Breast epithelium (tissue), 4 donors: ENCODE measurements around the gene PTPN1. TPM values are rescaled to one million over a fixed set of nuclear protein-coding genes. Genes with fewer than 3 reads are reported as not detected.
"Not testable (repeated sequence)": the region's sequence is repeated elsewhere in the genome, so short reads cannot be mapped to it uniquely, and the experiment has no call there.

Source experiments
- DNase-seq, 2 donors: peaks; one replicate each; pipeline ENCODE4 v3.0.0-alpha.2; 2019; ENCODE audit warnings: low spot score in 2 of 2
- H3K27ac ChIP-seq, 2 donors: fragments of 200-600 bp; sonication (generic) in 1 of 2; one replicate each; pipeline ENCODE4 v1.5.1; 2016 to 2019; ENCODE audit warnings: mild to moderate bottlenecking in 1 of 2
- H3K27me3 ChIP-seq, 2 donors: fragments of 200-600 bp; sonication (generic) in 1 of 2; one replicate each; pipeline versions ENCODE4 v1.5.1 to v1.6.0; 2017 to 2019; ENCODE audit warnings: control low read depth in 1 of 2, mild to moderate bottlenecking in 1 of 2
- H3K36me3 ChIP-seq: fragments of 200-600 bp; one replicate; pipeline ENCODE4 v1.5.1; 2019
- H3K4me1 ChIP-seq, 2 donors: fragments of 200-600 bp; sonication (generic); one replicate each; pipeline ENCODE4 v1.5.1; 2016 to 2019; ENCODE audit warnings: control low read depth in 1 of 2
- H3K4me3 ChIP-seq, 3 donors: fragments of 200-600 bp; sonication (generic); 1 replicate in 2 of 3; 2 replicates in 1 of 3; pipeline ENCODE4 v1.5.1; 2016 to 2019; ENCODE audit warnings: mild to moderate bottlenecking in 3 of 3, moderate library complexity in 2 of 3
- H3K9me3 ChIP-seq, 2 donors: fragments of 200-600 bp; sonication (generic) in 1 of 2; one replicate each; pipeline ENCODE4 v1.5.1; 2016 to 2019; ENCODE audit warnings: control low read depth in 1 of 2
- POLR2A ChIP-seq: fragments of 450-650 bp; IDR thresholded peaks from one replicate; pipeline ENCODE4 v1.6.1; 2016; ENCODE audit warnings: antibody characterized with exemption, mild to moderate bottlenecking, moderate library complexity
- POLR2AphosphoS5 ChIP-seq, 3 donors: sonication (generic); formaldehyde crosslinking; IDR thresholded peaks; one replicate each; pipeline ENCODE4 v1.6.1; 2017; ENCODE audit warnings: antibody characterized with exemption in 3 of 3
- intact Hi-C: fragments of 100-400 bp; cut with DNase I; formaldehyde crosslinking; loops from one replicate; pipeline ENCODE4 v1.15.1; 2023; ENCODE audit warnings: low total_unique reads
- total RNA-seq, 3 donors: library from RNA; depleted of rRNA; stranded (reverse); fragments of >200 nt; gene quantifications; one replicate each; pipeline ENCODE4 v1.1.0, GENCODE V29; 2016
- TF ChIP-seq, protein P1 (sequence below), 3 donors: fragments of 450-650 bp; IDR thresholded peaks; one replicate each; pipeline ENCODE4 v1.5.1; 2016 to 2017; ENCODE audit warnings: antibody characterized with exemption in 3 of 3, mild to moderate bottlenecking in 3 of 3, moderate library complexity in 3 of 3

The PTPN1 gene
- total RNA-seq, 3 donors from 2014 or later = 23.8 to 29.2 (median 28.5) TPM

DNA sequence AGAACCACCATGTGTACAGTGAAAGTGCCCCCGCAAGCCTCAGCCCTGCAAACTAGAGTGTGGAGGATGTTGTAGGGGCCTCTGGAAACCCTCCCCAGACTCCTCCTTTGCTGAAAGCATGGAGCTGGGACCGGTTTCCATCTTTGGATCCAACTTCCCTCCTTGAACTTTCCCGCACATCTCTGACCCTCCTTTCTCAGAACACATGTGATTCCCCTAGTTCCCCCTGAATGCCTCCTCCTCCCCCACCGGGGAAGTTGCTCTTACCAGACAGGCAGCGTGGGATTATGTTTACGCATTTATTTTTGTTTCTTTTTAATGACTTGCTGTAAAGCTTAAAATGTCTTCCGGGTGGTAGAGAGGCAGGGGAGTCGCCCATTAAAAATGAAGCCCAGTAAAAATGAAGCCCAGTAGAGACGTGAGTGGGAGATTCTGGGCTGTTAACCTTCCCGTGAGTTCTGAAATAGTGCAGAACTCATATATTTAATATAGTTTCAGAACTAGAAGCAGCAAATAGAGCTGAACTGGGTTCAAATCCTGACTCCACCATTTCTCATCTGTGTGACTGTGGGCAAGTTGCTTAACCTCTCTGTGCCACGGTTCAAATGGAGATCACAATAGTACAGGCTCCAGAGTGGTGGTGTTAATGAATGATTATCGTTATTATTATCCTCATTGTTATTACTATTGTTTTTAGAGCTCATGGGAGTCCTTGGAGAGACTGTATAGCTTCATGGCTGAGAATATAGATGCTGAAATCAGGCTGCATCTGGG lies 8.0 kb upstream of the PTPN1 start:
- intact Hi-C loops = no loop called here
- no peak overlapping the region for H3K4me3 ChIP-seq
- no peak for DNase-seq
- no peaks in the 10 kb centered on the region for H3K36me3 ChIP-seq
- TF ChIP-seq, protein P1, sequence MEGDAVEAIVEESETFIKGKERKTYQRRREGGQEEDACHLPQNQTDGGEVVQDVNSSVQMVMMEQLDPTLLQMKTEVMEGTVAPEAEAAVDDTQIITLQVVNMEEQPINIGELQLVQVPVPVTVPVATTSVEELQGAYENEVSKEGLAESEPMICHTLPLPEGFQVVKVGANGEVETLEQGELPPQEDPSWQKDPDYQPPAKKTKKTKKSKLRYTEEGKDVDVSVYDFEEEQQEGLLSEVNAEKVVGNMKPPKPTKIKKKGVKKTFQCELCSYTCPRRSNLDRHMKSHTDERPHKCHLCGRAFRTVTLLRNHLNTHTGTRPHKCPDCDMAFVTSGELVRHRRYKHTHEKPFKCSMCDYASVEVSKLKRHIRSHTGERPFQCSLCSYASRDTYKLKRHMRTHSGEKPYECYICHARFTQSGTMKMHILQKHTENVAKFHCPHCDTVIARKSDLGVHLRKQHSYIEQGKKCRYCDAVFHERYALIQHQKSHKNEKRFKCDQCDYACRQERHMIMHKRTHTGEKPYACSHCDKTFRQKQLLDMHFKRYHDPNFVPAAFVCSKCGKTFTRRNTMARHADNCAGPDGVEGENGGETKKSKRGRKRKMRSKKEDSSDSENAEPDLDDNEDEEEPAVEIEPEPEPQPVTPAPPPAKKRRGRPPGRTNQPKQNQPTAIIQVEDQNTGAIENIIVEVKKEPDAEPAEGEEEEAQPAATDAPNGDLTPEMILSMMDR (IDR thresholded peaks at IDR 0.05) = no peak
- TF ChIP-seq POLR2A (no peak), POLR2AphosphoS5 (IDR thresholded peaks at IDR 0.05) (no peak)
- no peaks in the 10 kb centered on the region for H3K9me3 ChIP-seq
- peak overlapping the region; percentile 58 to 83 for H3K27ac ChIP-seq
- H3K4me1 ChIP-seq = peaks cover 0 to 2% of the 10 kb centered on the region in 2 donors
- no peaks in the 10 kb centered on the region for H3K27me3 ChIP-seq

DNA sequence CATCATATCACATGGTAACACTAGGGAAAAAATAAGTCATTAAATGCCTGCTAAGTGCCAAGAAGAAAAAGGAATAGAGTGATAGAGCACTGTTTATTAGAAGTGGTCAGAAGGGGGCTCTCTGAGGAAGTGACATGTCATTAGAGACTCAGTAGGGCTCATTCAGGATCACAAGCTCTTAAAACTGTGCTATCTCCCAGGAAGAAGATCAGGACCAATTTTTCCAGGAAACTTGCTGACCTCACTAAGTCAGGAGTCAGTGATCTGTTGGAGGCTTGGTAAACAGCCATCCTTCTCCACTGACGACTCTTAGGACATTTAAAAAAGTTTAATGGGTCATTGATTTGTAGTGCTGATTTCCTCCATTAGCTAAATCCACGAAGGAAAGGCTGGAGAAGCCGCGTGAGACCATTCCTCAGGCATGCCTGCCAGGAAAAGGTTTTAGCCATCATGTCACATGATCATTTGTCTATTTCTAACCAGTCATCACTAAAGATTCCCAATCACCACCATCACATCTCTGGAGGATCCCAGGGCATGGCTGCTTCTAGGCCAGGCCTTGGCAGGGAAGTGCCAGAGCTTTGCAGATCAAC lies 5.9 kb upstream of the PTPN1 start:
- H3K27ac ChIP-seq = peak overlapping the region; percentile 58 to 83
- no peak for DNase-seq
- H3K4me1 ChIP-seq = peaks cover 0 to 2% of the 10 kb centered on the region in 2 donors
- H3K9me3 ChIP-seq = no peaks in the 10 kb centered on the region
- H3K4me3 ChIP-seq = no peak overlapping the region
- intact Hi-C loops = no loop called here
- H3K27me3 ChIP-seq = no peaks in the 10 kb centered on the region
- no peaks in the 10 kb centered on the region for H3K36me3 ChIP-seq
- TF ChIP-seq POLR2A (no peak), POLR2AphosphoS5 (IDR thresholded peaks at IDR 0.05) (no peak)
- TF ChIP-seq, protein P1 (IDR thresholded peaks at IDR 0.05) = no peak

DNA sequence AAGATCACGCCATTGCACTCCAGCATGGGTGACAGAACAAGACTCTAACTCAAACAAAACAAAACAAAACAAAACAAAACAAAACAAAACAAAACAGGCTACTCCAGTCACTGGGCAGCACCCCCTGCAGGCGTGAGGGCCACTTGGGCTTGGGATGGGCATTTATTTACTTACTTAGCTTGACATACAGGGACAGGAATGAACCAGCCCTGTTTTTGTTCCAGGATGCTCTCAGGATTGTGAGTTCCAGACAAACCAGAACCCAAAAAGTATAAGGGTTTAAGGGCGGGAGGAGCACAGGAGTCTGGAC lies 4.0 kb upstream of the PTPN1 start:
- Histone ChIP-seq H3K9me3 (no peaks in the 10 kb centered on the region), H3K4me1 (peaks cover 1 to 2% of the 10 kb centered on the region in 2 donors), H3K36me3 (no peaks in the 10 kb centered on the region), H3K4me3 (no peak overlapping the region), H3K27ac (no peak overlapping the region), H3K27me3 (no peaks in the 10 kb centered on the region)
- TF ChIP-seq, protein P1 (IDR thresholded peaks at IDR 0.05) = no peak
- TF ChIP-seq POLR2AphosphoS5 (IDR thresholded peaks at IDR 0.05) (no peak), POLR2A (no peak)
- intact Hi-C loops = no loop called here
- DNase-seq = no peak

DNA sequence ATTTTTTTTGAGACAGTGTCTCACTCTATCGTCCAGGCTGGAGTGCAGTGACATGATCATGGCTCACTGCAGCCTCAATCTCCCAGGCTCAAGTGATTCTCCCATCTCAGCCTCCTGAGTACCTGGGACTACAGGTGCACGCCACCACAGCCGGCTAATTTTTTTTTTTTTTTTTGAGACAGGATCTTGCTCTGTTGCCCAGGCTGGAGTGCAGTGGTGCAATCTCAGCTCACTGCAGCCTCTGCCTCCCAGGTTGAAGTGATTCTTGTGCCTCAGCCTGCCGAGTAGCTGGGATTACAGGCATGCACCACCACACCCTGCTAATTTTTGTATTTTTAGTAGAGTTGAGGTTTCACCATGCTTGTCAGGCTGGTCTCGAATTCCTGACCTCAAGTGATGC lies 2.4 kb upstream of the PTPN1 start:
- H3K27ac ChIP-seq, DNase-seq, H3K36me3 ChIP-seq, H3K27me3 ChIP-seq, intact Hi-C loops, H3K9me3 ChIP-seq, H3K4me3 ChIP-seq: not testable (repeated sequence)
- peaks cover 0 to 10% of the 10 kb centered on the region in 2 donors for H3K4me1 ChIP-seq

DNA sequence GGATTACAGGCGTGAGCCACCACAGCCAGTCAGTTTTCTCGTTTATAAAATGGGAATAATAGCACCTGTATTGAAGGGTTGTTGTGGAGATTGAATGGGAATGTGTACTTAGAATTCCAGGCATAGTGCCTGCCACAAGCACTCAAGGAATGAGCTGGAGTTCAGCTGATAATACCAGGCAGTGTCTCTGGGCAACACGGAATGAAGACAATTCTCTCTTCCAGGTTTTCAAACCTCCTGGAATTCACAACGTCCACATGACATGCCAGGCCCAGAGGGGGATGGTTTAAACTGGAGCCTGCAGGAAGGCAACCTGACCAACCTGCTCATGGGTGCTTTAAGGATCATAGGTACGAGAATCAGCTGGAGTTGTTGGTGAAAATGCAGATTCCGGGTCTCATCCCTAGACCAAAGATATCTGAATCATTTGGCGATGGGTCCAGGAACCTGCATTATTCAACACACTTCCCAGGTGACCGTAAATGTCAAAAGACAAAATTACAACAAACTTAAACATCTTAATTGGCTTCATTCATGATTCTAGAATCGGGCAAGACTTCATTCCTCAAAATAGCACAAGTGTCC lies 1.9 kb upstream of the PTPN1 start:
- Histone ChIP-seq H3K27me3 (no peaks in the 10 kb centered on the region), H3K4me1 (peaks cover 0 to 10% of the 10 kb centered on the region in 2 donors), H3K9me3 (no peaks in the 10 kb centered on the region), H3K27ac (no peak overlapping the region), H3K36me3 (no peaks in the 10 kb centered on the region), H3K4me3 (no peak overlapping the region)
- no peak for DNase-seq
- TF ChIP-seq POLR2AphosphoS5 (IDR thresholded peaks at IDR 0.05) (no peak), POLR2A (no peak)
- TF ChIP-seq, protein P1 (IDR thresholded peaks at IDR 0.05) = no peak
- intact Hi-C loops = no loop called here
